ENCODE measurements around the gene CNOT11. TPM values are rescaled to one million over a fixed set of nuclear protein-coding genes. Genes with fewer than 3 reads are reported as not detected.

CNOT11 gene
- total and polyA plus RNA-seq, 2 donors (not counting 1 experiment from before 2014, with no cell fraction given): 37.6 to 46.3 TPM

DNA sequence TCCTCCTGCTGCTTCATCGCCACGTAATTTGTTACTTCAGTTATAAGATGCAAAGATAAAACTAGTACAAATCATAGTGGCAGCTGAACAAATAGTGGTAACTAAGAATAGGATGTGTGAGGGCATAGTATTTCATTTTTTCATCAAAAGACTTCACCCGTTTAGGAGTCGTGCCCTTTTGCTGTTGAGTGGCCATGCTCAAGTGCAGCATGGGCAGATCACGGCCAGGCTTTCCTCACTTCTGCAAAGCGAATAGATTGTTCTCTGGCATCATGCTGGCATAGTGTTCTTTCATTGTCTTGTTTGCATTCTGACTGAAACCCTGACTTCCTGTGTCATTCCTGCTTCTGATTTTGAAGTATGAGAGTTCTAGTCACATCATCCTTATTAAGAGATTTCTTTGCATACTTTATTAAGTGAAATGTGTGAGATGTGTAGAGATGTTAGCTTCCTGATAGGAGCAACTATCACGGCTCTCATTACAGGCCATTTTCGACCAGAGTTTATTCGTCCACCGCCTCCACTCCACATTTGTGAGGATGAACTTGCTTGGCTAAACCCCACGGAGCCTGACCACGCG is 11.8 kb downstream of the CNOT11 start:
- H3K27ac Mint-ChIP-seq: peak overlapping the region; percentile 26
- no peak overlapping the region for H3K4me3 ChIP-seq (ENCODE audit: control extremely low read depth in 1 of 5, extremely low read depth in 1 of 5, insufficient read depth in 1 of 5, low read depth in 2 of 5, low read length in 4 of 5)
- no peaks in the 10 kb centered on the region for H3K9me3 ChIP-seq (ENCODE audit: control extremely low read depth in 1 of 3, control insufficient read depth in 2 of 3, insufficient read depth in 1 of 3, low read length in 2 of 3)
- no peak for DNase-seq
- H4K20me1 ChIP-seq (ENCODE audit: control insufficient read depth, insufficient read depth, low read length, poor library complexity, severe bottlenecking): peaks cover 15% of the 10 kb centered on the region
- no peaks in the 10 kb centered on the region for H3K9me3 Mint-ChIP-seq (ENCODE audit: insufficient read depth)
- H3K36me3 ChIP-seq (replicated peaks in 1 of 2; ENCODE audit: control extremely low read depth in 1 of 2, control insufficient read depth in 1 of 2, extremely low read depth in 1 of 2, insufficient read depth in 2 of 2, low read length in 1 of 2): peaks cover 3 to 68% of the 10 kb centered on the region in 2 experiments
- H3K79me2 ChIP-seq (ENCODE audit: control insufficient read depth, insufficient read depth, low read length): no peaks in the 10 kb centered on the region
- no peaks in the 10 kb centered on the region for H3K27me3 Mint-ChIP-seq
- CTCF ChIA-PET: no interaction called here
- no peak overlapping the region for H2AFZ ChIP-seq (ENCODE audit: insufficient read depth, low read depth, low read length, poor library complexity, severe bottlenecking)
- H3K4me1 Mint-ChIP-seq: peaks cover 8% of the 10 kb centered on the region
- H3K4me3 Mint-ChIP-seq: no peak overlapping the region
- intact Hi-C loops (cut with micrococcal nuclease): no loop called here
- POLR2A ChIA-PET: interaction anchor here (0.7 kb wide), 1 partner anchor 114 kb away, joined by 3 read pairs; no protein-coding TSS in a partner anchor
- no peak overlapping the region for H3K27ac ChIP-seq (ENCODE audit: low read length in 2 of 2)
- no peak for TF ChIP-seq EZH2 (IDR thresholded peaks at IDR 0.05; ENCODE audit: borderline replicate concordance, insufficient read depth, low read depth, low read length, poor library complexity, severe bottlenecking)
- TF ChIP-seq, protein P1, sequence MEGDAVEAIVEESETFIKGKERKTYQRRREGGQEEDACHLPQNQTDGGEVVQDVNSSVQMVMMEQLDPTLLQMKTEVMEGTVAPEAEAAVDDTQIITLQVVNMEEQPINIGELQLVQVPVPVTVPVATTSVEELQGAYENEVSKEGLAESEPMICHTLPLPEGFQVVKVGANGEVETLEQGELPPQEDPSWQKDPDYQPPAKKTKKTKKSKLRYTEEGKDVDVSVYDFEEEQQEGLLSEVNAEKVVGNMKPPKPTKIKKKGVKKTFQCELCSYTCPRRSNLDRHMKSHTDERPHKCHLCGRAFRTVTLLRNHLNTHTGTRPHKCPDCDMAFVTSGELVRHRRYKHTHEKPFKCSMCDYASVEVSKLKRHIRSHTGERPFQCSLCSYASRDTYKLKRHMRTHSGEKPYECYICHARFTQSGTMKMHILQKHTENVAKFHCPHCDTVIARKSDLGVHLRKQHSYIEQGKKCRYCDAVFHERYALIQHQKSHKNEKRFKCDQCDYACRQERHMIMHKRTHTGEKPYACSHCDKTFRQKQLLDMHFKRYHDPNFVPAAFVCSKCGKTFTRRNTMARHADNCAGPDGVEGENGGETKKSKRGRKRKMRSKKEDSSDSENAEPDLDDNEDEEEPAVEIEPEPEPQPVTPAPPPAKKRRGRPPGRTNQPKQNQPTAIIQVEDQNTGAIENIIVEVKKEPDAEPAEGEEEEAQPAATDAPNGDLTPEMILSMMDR (IDR thresholded peaks at IDR 0.05): no peak
- 95% methylated on average over 8 of the region's 13 CpGs for WGBS (ENCODE audit: insufficient coverage)
- H3K9ac ChIP-seq (ENCODE audit: low read length): no peak overlapping the region
- no peaks in the 10 kb centered on the region for H3K27me3 ChIP-seq (replicated peaks in 1 of 4; ENCODE audit: control extremely low read depth in 1 of 4, control insufficient read depth in 3 of 4, insufficient read depth in 4 of 4, low read length in 3 of 4)
- no peaks in the 10 kb centered on the region for H3K4me1 ChIP-seq (ENCODE audit: control insufficient read depth in 2 of 2, insufficient read depth in 2 of 2, low read length in 2 of 2)
- no peak for ATAC-seq (ENCODE audit: low read depth)
- H3K4me2 ChIP-seq (replicated peaks; ENCODE audit: low read depth, low read length, poor library complexity, severe bottlenecking): no peak overlapping the region

DNA sequence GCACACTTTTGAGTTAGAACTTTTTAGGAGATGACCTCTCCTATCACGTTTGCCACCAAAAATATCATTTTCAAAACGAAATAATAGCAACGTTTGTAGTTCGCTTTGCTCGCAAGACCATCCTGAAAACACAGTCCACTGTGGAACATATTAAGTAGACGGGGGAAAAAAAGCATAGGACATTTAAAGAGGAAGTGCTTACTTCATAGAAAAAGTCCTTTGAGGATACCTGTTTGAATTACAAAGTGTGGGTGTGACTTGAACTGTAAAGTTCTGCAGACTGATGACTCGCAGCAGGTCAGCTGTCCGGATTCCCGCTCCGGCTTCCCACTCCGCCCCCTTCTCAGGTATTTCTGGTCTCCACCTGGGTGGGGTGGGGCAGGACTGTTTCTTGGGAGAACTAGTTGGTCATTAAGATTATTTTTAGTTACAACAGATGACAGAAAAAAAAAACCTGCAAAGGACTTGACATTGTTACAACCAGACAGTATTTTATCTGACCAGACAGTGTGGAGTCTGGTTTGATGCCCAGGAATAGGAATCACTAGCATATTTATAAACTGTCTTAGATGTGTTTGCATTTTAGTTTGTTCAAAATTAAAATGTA is 13.3 kb downstream of the CNOT11 start:
- H3K9me3 Mint-ChIP-seq (ENCODE audit: insufficient read depth): no peaks in the 10 kb centered on the region
- no peak for ATAC-seq (ENCODE audit: low read depth)
- Histone ChIP-seq H3K4me2 (replicated peaks; ENCODE audit: low read depth, low read length, poor library complexity, severe bottlenecking) (no peak overlapping the region), H3K27ac (ENCODE audit: low read length in 2 of 2) (no peak overlapping the region), H3K4me3 (ENCODE audit: control extremely low read depth in 1 of 5, extremely low read depth in 1 of 5, insufficient read depth in 1 of 5, low read depth in 2 of 5, low read length in 4 of 5) (no peak overlapping the region), H3K27me3 (replicated peaks in 1 of 4; ENCODE audit: control extremely low read depth in 1 of 4, control insufficient read depth in 3 of 4, insufficient read depth in 4 of 4, low read length in 3 of 4) (no peaks in the 10 kb centered on the region), H2AFZ (ENCODE audit: insufficient read depth, low read depth, low read length, poor library complexity, severe bottlenecking) (no peak overlapping the region), H3K9me3 (ENCODE audit: control extremely low read depth in 1 of 3, control insufficient read depth in 2 of 3, insufficient read depth in 1 of 3, low read length in 2 of 3) (no peaks in the 10 kb centered on the region), H3K79me2 (ENCODE audit: control insufficient read depth, insufficient read depth, low read length) (no peaks in the 10 kb centered on the region), H3K4me1 (ENCODE audit: control insufficient read depth in 2 of 2, insufficient read depth in 2 of 2, low read length in 2 of 2) (no peaks in the 10 kb centered on the region), H3K36me3 (replicated peaks in 1 of 2; ENCODE audit: control extremely low read depth in 1 of 2, control insufficient read depth in 1 of 2, extremely low read depth in 1 of 2, insufficient read depth in 2 of 2, low read length in 1 of 2) (peaks cover 3 to 77% of the 10 kb centered on the region in 2 experiments), H4K20me1 (ENCODE audit: control insufficient read depth, insufficient read depth, low read length, poor library complexity, severe bottlenecking) (peaks cover 7% of the 10 kb centered on the region), H3K9ac (ENCODE audit: low read length) (no peak overlapping the region)
- H3K27ac Mint-ChIP-seq: peak overlapping the region; percentile 20
- ChIA-PET CTCF (no interaction called here), POLR2A (no interaction called here)
- TF ChIP-seq EZH2 (IDR thresholded peaks at IDR 0.05; ENCODE audit: borderline replicate concordance, insufficient read depth, low read depth, low read length, poor library complexity, severe bottlenecking): no peak
- TF ChIP-seq, protein P1 (IDR thresholded peaks at IDR 0.05): no peak
- WGBS (ENCODE audit: insufficient coverage): 69% methylated on average over 6 of the region's 11 CpGs
- H3K4me1 Mint-ChIP-seq: peaks cover 4% of the 10 kb centered on the region
- H3K4me3 Mint-ChIP-seq: no peak overlapping the region
- no peak for DNase-seq
- intact Hi-C loops (cut with micrococcal nuclease): no loop called here
- H3K27me3 Mint-ChIP-seq: no peaks in the 10 kb centered on the region
